GM12864 (cell line): Measurements from ENCODE around the gene SDK2.

Experiments
- DNase-seq: peaks from one replicate; pipeline ENCODE4 v3.0.0-alpha.2; 2011; ENCODE audit warnings: low read depth
- H3K4me3 ChIP-seq: 2 replicates; pipeline ENCODE4 v1.5.1; 2011; ENCODE audit warnings: mild to moderate bottlenecking, low read depth, low read length, control low read depth
- TF ChIP-seq, protein P1 (sequence below): IDR thresholded peaks from 2 replicates; pipeline ENCODE4 v1.5.1; 2011; ENCODE audit warnings: low read depth, mild to moderate bottlenecking, moderate library complexity, low read length, control low read depth, inconsistent platforms; ENCODE audit errors: missing control alignments

The SDK2 gene

DNA sequence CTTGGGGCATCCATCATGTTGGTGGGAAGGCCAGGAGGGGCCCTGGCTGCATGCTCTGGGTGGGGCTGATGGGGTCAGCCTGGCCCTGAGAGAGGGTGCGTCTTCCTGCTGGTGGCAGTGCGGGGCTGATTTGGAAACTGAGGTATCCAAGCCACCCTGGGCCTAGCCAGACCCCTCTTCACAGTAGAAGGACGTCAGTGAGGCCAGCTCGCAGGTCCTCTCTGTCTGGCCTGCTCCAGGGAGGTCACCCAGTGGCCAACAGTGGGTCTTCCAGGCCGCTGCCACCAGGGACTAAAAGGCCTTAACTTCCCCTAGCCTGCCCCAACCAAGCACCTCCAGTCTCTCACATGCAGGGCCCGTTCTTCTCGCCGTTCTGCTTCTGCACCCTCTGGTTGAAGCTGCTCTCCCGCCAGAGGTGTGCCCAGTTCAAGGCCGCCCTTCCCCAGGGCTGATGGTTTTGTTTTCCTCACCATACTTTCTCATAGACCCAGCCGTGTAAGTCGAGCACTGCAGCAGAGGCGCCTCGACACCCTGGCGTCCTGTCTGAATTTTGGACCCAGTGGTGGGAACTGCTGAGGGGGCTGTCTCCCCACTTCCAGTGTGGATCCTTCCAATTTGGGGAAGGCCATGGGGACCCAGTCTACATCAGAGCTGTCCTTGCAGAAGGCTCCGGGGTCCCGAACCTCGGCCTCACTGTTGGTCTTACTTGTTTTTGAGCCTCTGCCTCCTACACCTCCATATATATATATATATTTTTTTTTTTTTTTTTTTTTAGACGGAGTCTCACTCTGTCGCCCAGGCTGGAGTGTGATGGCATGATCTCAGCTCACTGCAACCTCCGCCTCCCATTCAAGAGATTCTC, 289.6 kb downstream of the SDK2 start:
- TF ChIP-seq, protein P1, sequence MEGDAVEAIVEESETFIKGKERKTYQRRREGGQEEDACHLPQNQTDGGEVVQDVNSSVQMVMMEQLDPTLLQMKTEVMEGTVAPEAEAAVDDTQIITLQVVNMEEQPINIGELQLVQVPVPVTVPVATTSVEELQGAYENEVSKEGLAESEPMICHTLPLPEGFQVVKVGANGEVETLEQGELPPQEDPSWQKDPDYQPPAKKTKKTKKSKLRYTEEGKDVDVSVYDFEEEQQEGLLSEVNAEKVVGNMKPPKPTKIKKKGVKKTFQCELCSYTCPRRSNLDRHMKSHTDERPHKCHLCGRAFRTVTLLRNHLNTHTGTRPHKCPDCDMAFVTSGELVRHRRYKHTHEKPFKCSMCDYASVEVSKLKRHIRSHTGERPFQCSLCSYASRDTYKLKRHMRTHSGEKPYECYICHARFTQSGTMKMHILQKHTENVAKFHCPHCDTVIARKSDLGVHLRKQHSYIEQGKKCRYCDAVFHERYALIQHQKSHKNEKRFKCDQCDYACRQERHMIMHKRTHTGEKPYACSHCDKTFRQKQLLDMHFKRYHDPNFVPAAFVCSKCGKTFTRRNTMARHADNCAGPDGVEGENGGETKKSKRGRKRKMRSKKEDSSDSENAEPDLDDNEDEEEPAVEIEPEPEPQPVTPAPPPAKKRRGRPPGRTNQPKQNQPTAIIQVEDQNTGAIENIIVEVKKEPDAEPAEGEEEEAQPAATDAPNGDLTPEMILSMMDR, result no peak
- DNase-seq, result no peak
- H3K4me3 ChIP-seq, result no peak overlapping the region

DNA sequence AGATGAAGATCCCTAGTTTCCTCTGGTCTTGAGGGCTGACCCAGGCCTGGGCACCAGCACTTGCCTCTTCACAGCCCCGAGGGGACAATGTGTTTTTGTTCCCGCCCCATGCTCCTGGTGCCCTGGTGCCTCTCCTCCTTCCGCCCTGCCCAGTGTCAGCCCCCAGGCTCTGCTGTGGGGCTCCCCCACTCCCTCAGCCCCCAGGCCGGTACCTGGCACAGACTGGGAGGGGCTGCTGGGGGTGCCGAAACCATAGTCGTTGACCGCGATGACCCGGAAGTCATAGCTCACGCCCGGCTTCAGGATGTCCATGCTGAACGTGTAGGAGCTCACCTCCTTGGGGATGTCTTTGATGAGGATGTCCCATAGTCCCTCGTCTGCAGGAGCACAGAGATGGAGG, 292.0 kb downstream of the SDK2 start:
- TF ChIP-seq, protein P1, result no peak
- no peak overlapping the region for H3K4me3 ChIP-seq
- DNase-seq, result no peak

DNA sequence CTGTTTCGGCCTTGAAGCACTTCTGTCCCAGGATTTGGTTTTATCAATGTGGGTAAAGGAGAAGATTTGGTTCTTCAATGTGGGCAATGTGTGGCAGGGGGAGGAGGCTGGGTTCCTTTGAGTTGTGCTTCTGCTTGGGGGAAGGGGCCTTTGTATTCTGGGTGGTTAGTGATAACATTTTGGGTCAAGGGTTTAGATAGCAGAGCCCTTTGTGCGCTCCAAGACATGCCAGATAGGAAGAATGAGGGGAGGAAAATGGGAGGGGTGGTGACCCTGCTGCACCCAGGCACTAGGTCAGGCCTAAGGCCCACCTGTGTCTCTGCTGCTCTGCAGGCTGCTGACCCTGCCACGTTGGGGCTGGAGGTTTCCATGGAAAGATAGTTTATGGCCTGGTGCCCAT, 292.5 kb downstream of the SDK2 start:
- no peak for DNase-seq
- TF ChIP-seq, protein P1, result no peak
- H3K4me3 ChIP-seq, result no peak overlapping the region

DNA sequence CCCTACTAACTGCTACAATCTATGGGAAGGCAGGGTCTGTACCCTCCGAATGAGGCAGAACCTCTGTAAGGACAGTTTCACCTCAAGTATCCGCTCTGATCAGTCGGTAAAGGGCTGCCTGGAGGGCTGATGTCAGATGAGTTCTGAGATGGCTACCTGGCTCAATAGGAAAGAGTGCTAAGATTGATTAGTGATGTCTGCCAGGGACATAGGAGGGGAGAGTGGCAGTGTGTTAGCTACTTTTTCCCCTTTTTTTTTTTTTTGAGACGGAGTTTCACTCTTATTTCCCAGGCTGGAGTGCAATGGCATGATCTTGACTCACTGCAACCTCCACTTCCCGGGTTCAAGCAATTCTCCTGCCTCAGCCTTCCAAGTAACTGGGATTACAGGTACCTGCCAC, 293.4 kb downstream of the SDK2 start:
- TF ChIP-seq, protein P1, result no peak
- no peak for DNase-seq
- no peak overlapping the region for H3K4me3 ChIP-seq

DNA sequence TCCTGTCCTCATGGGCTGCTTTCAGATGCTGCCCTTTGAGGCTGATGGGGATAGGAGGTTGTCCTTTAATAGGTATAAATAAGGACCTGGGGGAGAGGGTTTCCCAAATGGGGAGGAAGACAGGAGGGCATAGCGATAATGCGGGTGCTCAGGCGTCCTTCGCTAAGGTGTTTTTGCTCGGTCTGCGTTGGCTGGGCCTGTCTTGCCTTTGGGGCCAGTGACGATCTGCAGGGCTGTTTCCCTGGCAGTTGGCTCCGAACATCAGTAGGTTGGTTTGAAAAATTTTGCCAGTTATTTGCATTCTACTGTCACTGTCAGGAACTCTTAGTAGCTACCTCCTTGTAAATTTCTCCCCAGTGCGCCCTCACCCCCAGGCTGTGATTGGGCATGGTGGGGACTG, 294.6 kb downstream of the SDK2 start:
- no peak overlapping the region for H3K4me3 ChIP-seq
- no peak for DNase-seq
- TF ChIP-seq, protein P1, result no peak

DNA sequence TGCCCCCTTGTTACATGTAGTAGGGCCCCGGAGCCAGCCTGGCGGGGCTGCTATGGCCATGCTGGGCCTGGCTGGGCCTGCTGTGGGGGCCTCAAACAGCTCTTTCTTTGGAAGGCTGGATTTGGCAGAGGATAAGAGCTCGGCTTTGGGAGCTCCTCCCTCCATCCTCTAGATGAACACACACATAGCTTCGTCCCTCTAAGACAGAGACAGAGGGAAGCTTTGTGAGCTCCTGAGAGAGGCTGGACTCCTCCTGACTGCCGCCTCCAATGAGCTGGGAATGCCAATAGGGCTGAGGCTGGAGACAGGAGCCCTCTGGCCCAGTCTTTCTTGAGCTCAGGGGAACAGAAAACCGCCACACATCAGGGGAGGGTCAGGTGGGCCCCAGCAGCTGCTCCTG, 295.1 kb downstream of the SDK2 start:
- TF ChIP-seq, protein P1, result no peak
- H3K4me3 ChIP-seq, result no peak overlapping the region
- no peak for DNase-seq

DNA sequence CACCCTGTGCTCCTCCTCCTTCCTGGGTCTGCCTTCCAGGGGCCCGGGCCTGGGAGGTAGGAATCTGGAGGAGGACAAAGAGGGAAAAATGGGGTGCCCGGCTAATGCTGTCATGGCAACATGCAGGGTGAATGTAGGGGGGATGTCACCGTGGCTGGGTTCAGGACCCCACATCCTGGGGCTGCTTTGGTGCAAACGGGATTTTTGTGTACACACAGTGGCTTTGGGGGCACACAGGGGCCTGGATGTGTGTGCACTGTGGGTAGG, 295.5 kb downstream of the SDK2 start:
- no peak for DNase-seq
- no peak overlapping the region for H3K4me3 ChIP-seq
- TF ChIP-seq, protein P1, result no peak
